Tibial nerve (tissue), 3 donors: Measurements from ENCODE around the gene MYO1D.

ENCODE experiments used
- EP300 ChIP-seq, 2 donors: sonication (generic); formaldehyde crosslinking; IDR thresholded peaks; one replicate each; pipeline ENCODE4 v1.6.1; 2017; ENCODE audit warnings: antibody characterized with exemption in 2 of 2, mild to moderate bottlenecking in 1 of 2
- POLR2A ChIP-seq, 2 donors: fragments of 450-650 bp; IDR thresholded peaks; one replicate each; pipeline ENCODE4 v1.6.1; 2017; ENCODE audit warnings: antibody characterized with exemption in 2 of 2, mild to moderate bottlenecking in 2 of 2, moderate library complexity in 2 of 2

GRCh38 chr17:32876417-32877163 lies at the start of gene MYO1D:
- TF ChIP-seq POLR2A (IDR thresholded peaks at IDR 0.05), result peak; percentile 41 to 82
- TF ChIP-seq EP300 (IDR thresholded peaks at IDR 0.05), result peak in 1 of 2 donors; percentile 49
